WTC11 (cell line): ENCODE measurements around the gene RAD9A. TPM values are rescaled to one million over a fixed set of nuclear protein-coding genes. Genes with fewer than 3 reads are reported as not detected.

Source experiments
- ATAC-seq: fragments of 200-7000 bp; cut with Tn5 transposase; 2 replicates; pipeline ENCODE4 v1.10.0; 2021; ENCODE audit warnings: mild to moderate bottlenecking, moderate library complexity
- CTCF ChIA-PET: fragments of 300-600 bp; sonication (Branson Sonifier 250); formaldehyde crosslinking; loops from one replicate; lab custom pipeline; 2021; ENCODE audit warnings: antibody characterized with exemption; lab: Charles Lee
- POLR2A ChIA-PET: fragments of 350-600 bp; sonication (Branson Sonifier 250); formaldehyde crosslinking; loops from one replicate; lab custom pipeline; 2021; ENCODE audit warnings: antibody characterized with exemption; lab: Charles Lee
- DNase-seq: peaks from one replicate; pipeline ENCODE4 v3.0.0; 2021; ENCODE audit warnings: low spot score
- H3K27ac Mint-ChIP-seq: 2 replicates; pipeline ENCODE4 v1.8.0; 2021; ENCODE audit warnings: mixed read lengths
- H3K27me3 Mint-ChIP-seq: 2 replicates; pipeline ENCODE4 v1.8.0; 2021; ENCODE audit warnings: low read depth, mild to moderate bottlenecking, moderate library complexity, mixed read lengths
- H3K36me3 Mint-ChIP-seq: 2 replicates; pipeline ENCODE4 v1.8.0; 2021; ENCODE audit warnings: mixed read lengths
- H3K4me1 Mint-ChIP-seq: 2 replicates; pipeline ENCODE4 v1.8.0; 2022; ENCODE audit warnings: mixed read lengths
- H3K4me3 Mint-ChIP-seq: 2 replicates; pipeline ENCODE4 v1.8.0; 2021; ENCODE audit warnings: mild to moderate bottlenecking, moderate library complexity, mixed read lengths
- H3K9me3 Mint-ChIP-seq: 2 replicates; pipeline ENCODE4 v1.8.0; 2021; ENCODE audit warnings: mixed read lengths
- ATF2 ChIP-seq: sonication (generic); formaldehyde crosslinking; IDR thresholded peaks from 2 replicates; pipeline ENCODE4 v1.8.1; 2022; ENCODE audit warnings: low read depth, missing genetic modification reagents, borderline replicate concordance
- ELF4 ChIP-seq: sonication (generic); formaldehyde crosslinking; IDR thresholded peaks from 2 replicates; pipeline ENCODE4 v1.8.1; 2022; ENCODE audit warnings: low read depth, mild to moderate bottlenecking, moderate library complexity, missing genetic modification reagents
- EMX1 ChIP-seq: fragments of 250-450 bp; sonication (Bioruptor Pico); IDR thresholded peaks from 2 replicates; pipeline ENCODE4 v1.8.0; 2021; ENCODE audit warnings: mild to moderate bottlenecking
- ETV6 ChIP-seq: sonication (generic); formaldehyde crosslinking; IDR thresholded peaks from 2 replicates; pipeline ENCODE4 v1.8.1; 2022; ENCODE audit warnings: mild to moderate bottlenecking, missing genetic modification reagents
- GABPB1 ChIP-seq: sonication (generic); formaldehyde crosslinking; IDR thresholded peaks from 2 replicates; pipeline ENCODE4 v1.8.1; 2023; ENCODE audit warnings: mild to moderate bottlenecking, missing genetic modification reagents
- HMGA2 ChIP-seq: fragments of 250-450 bp; sonication (Bioruptor Pico); IDR thresholded peaks from 2 replicates; pipeline ENCODE4 v1.4.0; 2021; ENCODE audit warnings: mild to moderate bottlenecking, moderate library complexity
- JUN ChIP-seq: sonication (generic); formaldehyde crosslinking; IDR thresholded peaks from 2 replicates; pipeline ENCODE4 v1.8.0; 2023; ENCODE audit warnings: mild to moderate bottlenecking, missing genetic modification reagents
- MYBL2 ChIP-seq: sonication (generic); formaldehyde crosslinking; IDR thresholded peaks from 2 replicates; pipeline ENCODE4 v1.8.1; 2023; ENCODE audit warnings: mild to moderate bottlenecking, moderate library complexity, missing genetic modification reagents
- NFE2L1 ChIP-seq: sonication (generic); formaldehyde crosslinking; IDR thresholded peaks from 2 replicates; pipeline ENCODE4 v1.8.1; 2023; ENCODE audit warnings: missing genetic modification reagents
- OVOL2 ChIP-seq: fragments of 250-450 bp; sonication (Bioruptor Pico); IDR thresholded peaks from 2 replicates; pipeline ENCODE4 v1.9.0; 2021; ENCODE audit warnings: mild to moderate bottlenecking, borderline replicate concordance
- TEAD4 ChIP-seq: sonication (generic); formaldehyde crosslinking; IDR thresholded peaks from 2 replicates; pipeline ENCODE4 v1.8.0; 2022; ENCODE audit warnings: mild to moderate bottlenecking, missing genetic modification reagents
- ZNF263 ChIP-seq: sonication (generic); formaldehyde crosslinking; IDR thresholded peaks from 2 replicates; pipeline ENCODE4 v1.8.1; 2022; ENCODE audit warnings: low read depth, mild to moderate bottlenecking, moderate library complexity, missing genetic modification reagents
- total RNA-seq: library from RNA; stranded (reverse); gene quantifications from 3 replicates; pipeline ENCODE4 v1.2.3, GENCODE V29; 2021
- TF ChIP-seq, protein P1 (sequence below): fragments of 250-450 bp; sonication (Bioruptor Pico); IDR thresholded peaks from 2 replicates; pipeline ENCODE4 v1.9.0; 2021; ENCODE audit warnings: mild to moderate bottlenecking, borderline replicate concordance
- TF ChIP-seq, protein P2 (sequence below): sonication (generic); formaldehyde crosslinking; IDR thresholded peaks from 2 replicates; pipeline ENCODE4 v1.8.1; 2023; ENCODE audit warnings: mild to moderate bottlenecking, missing genetic modification reagents, moderate library complexity
- TF ChIP-seq, protein P3 (sequence below): sonication (generic); formaldehyde crosslinking; IDR thresholded peaks from 2 replicates; pipeline ENCODE4 v1.8.1; 2023; ENCODE audit warnings: mild to moderate bottlenecking, missing genetic modification reagents, borderline replicate concordance
- TF ChIP-seq, protein P4 (sequence below): sonication (generic); formaldehyde crosslinking; IDR thresholded peaks from 2 replicates; pipeline ENCODE4 v1.8.0; 2022; ENCODE audit warnings: mild to moderate bottlenecking, missing genetic modification reagents

Gene RAD9A
- total RNA-seq, 1 experiment from 2014 or later, result 45.5 TPM

DNA sequence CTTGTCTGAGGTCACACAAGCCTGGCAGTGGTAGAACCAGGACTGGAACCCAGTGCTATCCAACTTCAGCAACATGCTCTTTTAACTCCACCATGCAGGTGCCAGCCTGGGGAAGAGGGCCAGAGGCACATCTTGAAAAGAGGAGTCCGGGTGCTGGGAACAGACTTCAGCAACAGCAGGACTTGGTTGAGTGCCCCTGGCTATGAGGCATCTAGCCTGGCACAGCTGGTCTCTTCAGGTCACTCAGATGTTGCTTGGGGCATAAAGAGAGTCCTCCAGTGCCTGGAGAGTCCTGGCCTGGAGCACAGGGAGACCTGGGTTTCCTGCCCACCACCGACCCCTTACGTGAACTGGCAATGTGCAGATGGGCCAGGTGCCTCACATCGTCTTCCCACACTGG is 13.2 kb upstream of the RAD9A start (continued):
- TF ChIP-seq ATF2 (CRISPR knock-in tag) (no peak), ELF4 (CRISPR knock-in tag) (no peak), ETV6 (no peak), TEAD4 (CRISPR knock-in tag) (no peak), JUN (no peak), MYBL2 (no peak)

DNA sequence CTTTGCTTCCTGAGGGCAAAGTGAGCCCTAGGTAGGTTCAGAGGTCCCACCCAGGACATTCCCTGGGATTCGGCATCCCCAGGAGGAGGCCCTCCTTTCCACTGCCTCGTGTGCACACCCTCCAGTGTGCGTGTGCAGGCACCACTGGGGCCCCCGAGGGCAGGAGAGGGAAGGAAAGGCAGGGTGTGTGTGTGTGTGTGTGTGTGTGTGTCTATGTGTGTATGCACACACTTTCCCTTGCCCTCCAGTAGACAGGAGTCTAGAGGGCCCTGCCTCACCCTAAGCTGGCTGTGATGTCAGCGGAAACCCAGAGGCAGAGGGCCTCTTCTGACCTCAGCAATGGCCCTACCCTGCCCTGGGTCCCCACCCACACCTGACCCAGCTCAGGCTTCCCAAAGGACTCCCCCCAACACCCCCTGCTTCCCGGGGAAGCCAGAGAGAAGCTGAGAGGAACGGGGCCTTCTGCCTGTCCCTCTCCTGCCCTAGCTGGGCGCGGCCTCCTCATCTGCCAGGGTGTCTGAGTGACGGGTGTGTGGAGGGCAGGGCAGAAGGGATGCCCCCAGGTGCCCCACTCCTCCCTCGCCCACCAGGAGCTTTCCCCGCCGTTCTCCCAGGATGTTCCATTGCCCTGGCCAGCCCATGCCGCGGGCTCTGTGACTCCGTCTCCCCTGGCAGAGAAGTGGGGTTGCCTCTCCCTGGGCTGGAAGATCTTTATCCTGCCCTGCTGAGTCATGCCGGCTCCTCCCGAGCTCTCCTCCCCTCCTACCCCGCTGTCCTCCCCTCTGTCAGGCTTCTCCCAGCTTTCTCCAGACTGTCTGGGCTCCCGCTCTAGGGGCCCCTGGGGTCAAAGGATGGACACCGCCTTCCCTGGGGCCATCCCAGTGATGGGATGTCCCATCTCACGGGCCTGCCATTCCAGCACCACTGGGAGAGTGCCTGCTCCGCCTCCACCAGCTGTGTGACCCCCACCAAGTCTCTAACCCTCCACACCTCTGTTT is 12.4 kb upstream of the RAD9A start:
- no peak for DNase-seq
- ATAC-seq, result no peak
- H3K27me3 Mint-ChIP-seq, result peaks cover 68% of the 10 kb centered on the region
- H3K4me1 Mint-ChIP-seq, result peaks cover 28% of the 10 kb centered on the region
- H3K36me3 Mint-ChIP-seq, result no peaks in the 10 kb centered on the region
- ChIA-PET CTCF (interaction anchor here (0.9 to 25.7 kb wide), 9 partner anchors 8 to 298 kb away, joined by 3 to 842 read pairs (median 38); partner anchors contain the start of genes CLCF1, POLD4 and RAD9A), POLR2A (interaction anchor here (1.2 kb wide), 1 partner anchor 10 kb away, joined by 3 read pairs; no protein-coding TSS in a partner anchor)
- H3K4me3 Mint-ChIP-seq, result no peak overlapping the region
- H3K27ac Mint-ChIP-seq, result no peak overlapping the region
- TF ChIP-seq ZNF263 (CRISPR knock-in tag) (0 out of 2 replicates have a peak, but pooled peaks have one; percentile 39), OVOL2 (no peak)
- H3K9me3 Mint-ChIP-seq, result no peaks in the 10 kb centered on the region

- H3K4me1 Mint-ChIP-seq, result peaks cover 14% of the 10 kb centered on the region
- H3K27ac Mint-ChIP-seq, result no peak overlapping the region
- no peak for ATAC-seq
- H3K36me3 Mint-ChIP-seq, result no peaks in the 10 kb centered on the region
- H3K27me3 Mint-ChIP-seq, result peaks cover 63% of the 10 kb centered on the region
- ChIA-PET CTCF (interaction anchor here (0.6 to 25.7 kb wide), 27 partner anchors 8 to 626 kb away, joined by 3 to 842 read pairs (median 6); partner anchors contain the start of genes CLCF1, POLD4, PPP1CA and RAD9A), POLR2A (interaction anchor here (0.6 to 1.5 kb wide), 2 partner anchors 8 to 28 kb away, joined by 4 to 8 read pairs; partner anchors contain the start of gene POLD4)
- H3K9me3 Mint-ChIP-seq, result no peaks in the 10 kb centered on the region
- DNase-seq, result no peak
- H3K4me3 Mint-ChIP-seq, result no peak overlapping the region
- TF ChIP-seq ATF2 (CRISPR knock-in tag), result no peak
- TF ChIP-seq ZNF263 (CRISPR knock-in tag), result no peak
- TF ChIP-seq, protein P1, sequence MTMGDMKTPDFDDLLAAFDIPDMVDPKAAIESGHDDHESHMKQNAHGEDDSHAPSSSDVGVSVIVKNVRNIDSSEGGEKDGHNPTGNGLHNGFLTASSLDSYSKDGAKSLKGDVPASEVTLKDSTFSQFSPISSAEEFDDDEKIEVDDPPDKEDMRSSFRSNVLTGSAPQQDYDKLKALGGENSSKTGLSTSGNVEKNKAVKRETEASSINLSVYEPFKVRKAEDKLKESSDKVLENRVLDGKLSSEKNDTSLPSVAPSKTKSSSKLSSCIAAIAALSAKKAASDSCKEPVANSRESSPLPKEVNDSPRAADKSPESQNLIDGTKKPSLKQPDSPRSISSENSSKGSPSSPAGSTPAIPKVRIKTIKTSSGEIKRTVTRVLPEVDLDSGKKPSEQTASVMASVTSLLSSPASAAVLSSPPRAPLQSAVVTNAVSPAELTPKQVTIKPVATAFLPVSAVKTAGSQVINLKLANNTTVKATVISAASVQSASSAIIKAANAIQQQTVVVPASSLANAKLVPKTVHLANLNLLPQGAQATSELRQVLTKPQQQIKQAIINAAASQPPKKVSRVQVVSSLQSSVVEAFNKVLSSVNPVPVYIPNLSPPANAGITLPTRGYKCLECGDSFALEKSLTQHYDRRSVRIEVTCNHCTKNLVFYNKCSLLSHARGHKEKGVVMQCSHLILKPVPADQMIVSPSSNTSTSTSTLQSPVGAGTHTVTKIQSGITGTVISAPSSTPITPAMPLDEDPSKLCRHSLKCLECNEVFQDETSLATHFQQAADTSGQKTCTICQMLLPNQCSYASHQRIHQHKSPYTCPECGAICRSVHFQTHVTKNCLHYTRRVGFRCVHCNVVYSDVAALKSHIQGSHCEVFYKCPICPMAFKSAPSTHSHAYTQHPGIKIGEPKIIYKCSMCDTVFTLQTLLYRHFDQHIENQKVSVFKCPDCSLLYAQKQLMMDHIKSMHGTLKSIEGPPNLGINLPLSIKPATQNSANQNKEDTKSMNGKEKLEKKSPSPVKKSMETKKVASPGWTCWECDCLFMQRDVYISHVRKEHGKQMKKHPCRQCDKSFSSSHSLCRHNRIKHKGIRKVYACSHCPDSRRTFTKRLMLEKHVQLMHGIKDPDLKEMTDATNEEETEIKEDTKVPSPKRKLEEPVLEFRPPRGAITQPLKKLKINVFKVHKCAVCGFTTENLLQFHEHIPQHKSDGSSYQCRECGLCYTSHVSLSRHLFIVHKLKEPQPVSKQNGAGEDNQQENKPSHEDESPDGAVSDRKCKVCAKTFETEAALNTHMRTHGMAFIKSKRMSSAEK (CRISPR knock-in tag), result no peak
- TF ChIP-seq, protein P2, sequence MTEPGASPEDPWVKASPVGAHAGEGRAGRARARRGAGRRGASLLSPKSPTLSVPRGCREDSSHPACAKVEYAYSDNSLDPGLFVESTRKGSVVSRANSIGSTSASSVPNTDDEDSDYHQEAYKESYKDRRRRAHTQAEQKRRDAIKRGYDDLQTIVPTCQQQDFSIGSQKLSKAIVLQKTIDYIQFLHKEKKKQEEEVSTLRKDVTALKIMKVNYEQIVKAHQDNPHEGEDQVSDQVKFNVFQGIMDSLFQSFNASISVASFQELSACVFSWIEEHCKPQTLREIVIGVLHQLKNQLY (CRISPR knock-in tag), result no peak
- no peak for TF ChIP-seq EMX1 (CRISPR knock-in tag)
- TF ChIP-seq HMGA2, result no peak
- no peak for TF ChIP-seq NFE2L1
- TF ChIP-seq, protein P3, sequence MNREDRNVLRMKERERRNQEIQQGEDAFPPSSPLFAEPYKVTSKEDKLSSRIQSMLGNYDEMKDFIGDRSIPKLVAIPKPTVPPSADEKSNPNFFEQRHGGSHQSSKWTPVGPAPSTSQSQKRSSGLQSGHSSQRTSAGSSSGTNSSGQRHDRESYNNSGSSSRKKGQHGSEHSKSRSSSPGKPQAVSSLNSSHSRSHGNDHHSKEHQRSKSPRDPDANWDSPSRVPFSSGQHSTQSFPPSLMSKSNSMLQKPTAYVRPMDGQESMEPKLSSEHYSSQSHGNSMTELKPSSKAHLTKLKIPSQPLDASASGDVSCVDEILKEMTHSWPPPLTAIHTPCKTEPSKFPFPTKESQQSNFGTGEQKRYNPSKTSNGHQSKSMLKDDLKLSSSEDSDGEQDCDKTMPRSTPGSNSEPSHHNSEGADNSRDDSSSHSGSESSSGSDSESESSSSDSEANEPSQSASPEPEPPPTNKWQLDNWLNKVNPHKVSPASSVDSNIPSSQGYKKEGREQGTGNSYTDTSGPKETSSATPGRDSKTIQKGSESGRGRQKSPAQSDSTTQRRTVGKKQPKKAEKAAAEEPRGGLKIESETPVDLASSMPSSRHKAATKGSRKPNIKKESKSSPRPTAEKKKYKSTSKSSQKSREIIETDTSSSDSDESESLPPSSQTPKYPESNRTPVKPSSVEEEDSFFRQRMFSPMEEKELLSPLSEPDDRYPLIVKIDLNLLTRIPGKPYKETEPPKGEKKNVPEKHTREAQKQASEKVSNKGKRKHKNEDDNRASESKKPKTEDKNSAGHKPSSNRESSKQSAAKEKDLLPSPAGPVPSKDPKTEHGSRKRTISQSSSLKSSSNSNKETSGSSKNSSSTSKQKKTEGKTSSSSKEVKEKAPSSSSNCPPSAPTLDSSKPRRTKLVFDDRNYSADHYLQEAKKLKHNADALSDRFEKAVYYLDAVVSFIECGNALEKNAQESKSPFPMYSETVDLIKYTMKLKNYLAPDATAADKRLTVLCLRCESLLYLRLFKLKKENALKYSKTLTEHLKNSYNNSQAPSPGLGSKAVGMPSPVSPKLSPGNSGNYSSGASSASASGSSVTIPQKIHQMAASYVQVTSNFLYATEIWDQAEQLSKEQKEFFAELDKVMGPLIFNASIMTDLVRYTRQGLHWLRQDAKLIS, result no peak
- no peak for TF ChIP-seq GABPB1 (CRISPR knock-in tag)
- TF ChIP-seq, protein P4, sequence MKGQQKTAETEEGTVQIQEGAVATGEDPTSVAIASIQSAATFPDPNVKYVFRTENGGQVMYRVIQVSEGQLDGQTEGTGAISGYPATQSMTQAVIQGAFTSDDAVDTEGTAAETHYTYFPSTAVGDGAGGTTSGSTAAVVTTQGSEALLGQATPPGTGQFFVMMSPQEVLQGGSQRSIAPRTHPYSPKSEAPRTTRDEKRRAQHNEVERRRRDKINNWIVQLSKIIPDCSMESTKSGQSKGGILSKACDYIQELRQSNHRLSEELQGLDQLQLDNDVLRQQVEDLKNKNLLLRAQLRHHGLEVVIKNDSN (CRISPR knock-in tag), result no peak
Observed at GRCh38 chr11:67381244-67381972, 10.4 kb upstream of the RAD9A start.
